ENCODE data around the gene MAP3K1.
"Not testable (repeated sequence)": the region's sequence is repeated elsewhere in the genome, so short reads cannot be mapped to it uniquely, and the experiment has no call there.

MAP3K1 gene

DNA sequence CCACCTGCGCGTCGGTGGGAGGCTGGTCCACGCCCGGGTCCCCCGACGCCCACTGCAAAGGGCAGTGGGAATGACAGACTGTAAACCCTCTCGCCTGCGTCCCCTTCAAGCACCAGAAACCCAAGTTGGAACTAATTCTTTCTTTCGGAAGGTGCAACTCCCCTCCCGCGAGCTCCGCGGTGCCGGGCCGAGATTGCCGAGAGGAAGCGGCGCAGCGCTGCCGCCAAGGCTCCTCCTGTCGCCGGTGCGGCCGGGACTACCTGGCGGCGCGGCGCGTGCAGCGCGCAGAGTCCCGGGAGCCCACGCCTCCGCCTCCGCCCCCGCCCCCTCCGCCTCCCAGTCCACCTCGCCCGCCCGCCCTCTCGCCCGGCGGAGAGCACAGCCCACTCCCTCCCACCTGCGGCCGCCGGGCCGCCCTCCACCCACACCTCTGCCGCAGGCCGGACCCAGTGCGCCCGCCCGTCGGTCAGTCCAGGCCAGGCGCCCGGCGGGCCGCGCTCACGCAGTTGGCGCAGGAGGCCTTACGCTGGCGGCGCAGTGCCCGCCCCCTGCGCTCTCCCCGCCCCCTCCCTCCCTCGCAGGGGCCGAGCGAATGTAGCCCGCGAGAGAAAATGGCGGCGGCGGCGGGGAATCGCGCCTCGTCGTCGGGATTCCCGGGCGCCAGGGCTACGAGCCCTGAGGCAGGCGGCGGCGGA is at the start of gene MAP3K1:
Gene MAP3K1, plus strand, starts transcription at position 587 of the 695 bp plus-strand sequence. Its CDS starts 25 bp downstream, at position 612.
- DNase-seq = peak; percentile 60 to 71

- DNase-seq = no peak
Observed at GRCh38 chr5:56766926-56767325, 48.4 kb upstream of the MAP3K1 start.

DNA sequence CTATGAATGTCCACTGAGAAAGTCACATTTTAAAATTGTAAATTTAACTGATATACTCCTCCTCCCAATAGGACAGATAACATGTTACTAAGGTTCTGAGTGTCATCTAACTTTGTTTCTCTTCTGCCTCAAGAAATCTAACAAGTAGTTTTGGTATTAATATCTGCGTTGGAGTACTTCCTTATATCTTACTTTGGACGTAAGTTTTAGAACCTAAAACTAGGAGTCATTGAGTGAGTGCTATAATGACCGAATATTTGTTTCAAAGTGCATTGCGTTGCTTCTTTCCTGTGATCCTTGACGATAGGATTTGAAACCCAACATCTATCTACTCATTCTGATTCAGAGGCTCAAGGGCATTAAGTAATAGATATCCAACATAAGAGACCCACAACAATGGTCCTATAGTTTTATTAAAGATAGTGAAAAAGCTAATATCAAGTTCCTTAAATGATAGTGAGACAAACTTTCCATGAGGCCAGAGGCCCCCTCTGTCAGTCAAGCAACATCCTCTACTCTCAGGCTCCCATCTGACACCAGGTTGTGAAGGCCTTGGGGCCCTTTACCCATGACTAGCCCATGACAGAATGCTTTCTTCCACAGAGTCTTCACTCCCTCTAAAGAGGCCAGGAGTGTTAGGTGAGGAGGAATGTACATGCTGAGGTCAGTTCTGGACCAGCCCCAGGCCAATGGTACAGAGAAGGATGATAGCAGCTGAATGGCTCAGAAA is 45.3 kb upstream of the MAP3K1 start:
- no peak for DNase-seq

DNA sequence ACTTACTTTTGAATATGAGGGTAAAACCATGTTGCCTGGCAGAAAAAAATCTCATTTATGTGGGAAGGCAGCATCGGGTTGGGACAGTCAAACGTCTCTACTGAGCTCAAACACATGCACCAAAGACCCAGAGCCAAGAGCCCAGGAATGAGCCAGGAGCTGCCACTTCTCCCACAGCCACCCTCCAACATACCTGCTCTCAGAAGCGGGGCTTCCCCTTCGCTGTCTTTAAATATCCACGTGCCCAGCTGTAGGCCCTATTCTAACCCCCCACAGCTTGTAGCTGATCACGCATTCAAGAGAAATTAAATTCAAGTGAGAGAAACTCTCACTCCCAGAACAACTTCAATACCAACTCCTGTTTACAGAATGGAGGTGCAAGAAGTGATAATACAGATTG is 42.6 kb upstream of the MAP3K1 start:
- no peak for DNase-seq

DNA sequence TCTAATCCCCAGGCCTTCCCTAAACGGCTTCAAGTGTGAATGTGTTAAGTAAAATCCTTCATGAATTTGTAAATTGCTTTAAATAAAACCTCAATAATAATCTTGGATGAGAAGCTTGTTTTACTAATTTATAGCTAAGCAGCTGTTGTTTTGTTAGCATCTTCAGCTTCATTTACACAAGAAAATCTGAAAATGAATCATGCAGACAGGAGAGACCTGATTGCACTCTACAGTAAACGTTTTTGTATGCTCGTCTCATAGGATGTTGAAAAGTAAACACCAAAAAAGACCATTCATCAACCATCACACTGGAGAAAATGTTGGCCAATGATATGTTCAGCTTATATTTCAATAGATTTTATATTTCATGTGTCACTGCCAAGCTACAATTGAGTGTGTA is 40.4 kb upstream of the MAP3K1 start:
- no peak for DNase-seq

- not testable (repeated sequence) for DNase-seq
Observed at GRCh38 chr5:56776212-56776846, 39.0 kb upstream of the MAP3K1 start.

GRCh38 chr5:56783261-56783660 is 32.1 kb upstream of the MAP3K1 start:
- DNase-seq = no peak

DNA sequence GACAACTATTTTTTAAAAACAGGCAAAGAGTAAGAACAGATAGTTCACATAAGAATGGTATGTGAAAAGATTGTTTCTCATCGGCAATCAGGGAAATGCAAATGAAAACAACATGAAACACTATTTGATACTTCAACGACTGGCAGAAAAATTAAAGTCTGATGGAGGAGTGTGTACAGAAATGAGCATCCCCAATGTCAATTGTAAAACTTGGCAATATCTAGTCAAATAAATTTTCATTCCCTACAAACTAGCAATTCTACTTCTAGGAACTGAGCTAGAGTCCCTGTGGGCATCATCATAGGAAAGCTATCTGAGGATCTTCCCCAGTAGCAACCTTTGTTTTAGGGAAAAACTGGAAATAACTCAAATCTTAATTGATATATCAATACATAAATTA is 29.0 kb upstream of the MAP3K1 start:
- DNase-seq = no peak

DNA sequence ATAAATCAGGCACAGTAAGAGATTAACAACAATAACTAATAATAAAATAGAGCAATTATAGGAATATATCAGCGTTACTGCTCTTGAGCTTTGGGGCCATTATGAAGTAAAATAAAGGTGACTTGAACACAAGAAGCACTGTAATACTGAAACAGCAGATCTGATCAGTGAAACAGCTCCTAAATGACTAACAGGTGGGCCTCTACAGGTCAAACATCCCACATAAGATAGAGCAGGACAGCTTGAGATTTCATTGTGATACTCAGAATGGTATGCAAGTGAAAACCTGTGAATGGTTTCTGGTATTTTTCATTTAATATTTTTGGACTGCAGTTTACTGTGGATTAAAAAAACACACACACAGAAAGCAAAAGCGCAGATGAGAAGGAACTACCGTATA is 24.0 kb upstream of the MAP3K1 start:
- no peak for DNase-seq

GRCh38 chr5:56798521-56798920 is 16.8 kb upstream of the MAP3K1 start:
- no peak for DNase-seq

DNA sequence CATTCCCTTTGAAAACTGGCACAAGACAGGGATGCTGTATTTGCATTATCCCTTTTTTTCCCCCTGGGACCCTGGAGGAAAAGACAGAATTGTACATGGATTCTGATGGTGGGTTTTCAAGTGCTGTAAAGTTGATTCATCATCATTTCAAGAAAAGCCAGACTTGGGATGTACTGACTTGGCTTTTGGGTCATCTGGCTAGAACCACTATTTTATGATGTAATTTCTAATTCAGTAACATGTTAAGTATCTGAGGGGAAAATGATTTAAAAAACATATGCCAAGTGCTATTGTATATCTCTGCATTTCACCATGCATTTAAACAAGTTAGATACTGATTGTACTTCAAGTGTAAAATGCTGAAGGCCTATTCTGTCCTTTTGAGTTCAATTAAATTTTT is 15.2 kb upstream of the MAP3K1 start:
- no peak for DNase-seq

GRCh38 chr5:56801256-56801655 is 14.1 kb upstream of the MAP3K1 start:
- no peak for DNase-seq

GRCh38 chr5:56802205-56802604 is 13.1 kb upstream of the MAP3K1 start:
- DNase-seq = no peak

- no peak for DNase-seq
Observed at GRCh38 chr5:56803025-56803424, 12.3 kb upstream of the MAP3K1 start.

DNA sequence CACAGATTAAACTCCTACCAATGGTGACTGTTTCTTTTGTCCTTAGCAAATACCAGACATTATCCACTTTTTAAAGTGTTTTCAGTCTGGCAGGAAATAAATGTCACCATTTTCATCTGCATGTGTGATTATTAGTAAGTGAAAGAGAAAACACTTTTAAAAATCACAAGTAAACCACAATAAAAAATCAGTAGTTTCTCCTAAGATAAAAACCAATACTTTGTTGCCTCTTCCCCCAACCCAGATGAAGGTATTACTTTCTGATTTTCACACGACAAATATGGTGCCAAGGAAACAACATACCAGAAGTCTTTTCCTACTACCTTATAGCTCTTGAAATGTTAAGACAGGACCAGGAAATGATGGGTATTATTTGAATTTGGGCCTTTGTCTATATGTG is 11.5 kb upstream of the MAP3K1 start:
- DNase-seq = no peak

- DNase-seq = no peak
Observed at GRCh38 chr5:56807679-56808078, 7.7 kb upstream of the MAP3K1 start.

DNA sequence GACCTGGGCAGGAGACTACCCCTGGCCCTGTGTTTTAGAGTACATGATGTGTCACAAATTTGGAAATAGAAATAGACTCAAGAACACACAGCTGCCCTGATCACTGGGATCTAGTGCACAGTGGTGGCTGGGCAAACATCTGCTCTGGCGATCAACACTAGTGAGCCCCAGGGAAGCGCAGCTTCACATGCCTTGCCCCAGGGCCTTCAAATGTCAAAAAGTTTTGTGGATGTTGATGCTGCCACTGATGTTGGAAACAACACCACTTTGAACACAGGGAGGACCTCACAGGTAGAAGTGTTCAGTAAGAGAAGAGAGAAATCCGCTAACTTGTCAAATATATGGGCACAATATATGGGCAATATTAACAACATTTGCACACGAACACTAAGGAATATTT is 7.1 kb upstream of the MAP3K1 start:
- DNase-seq = no peak

DNA sequence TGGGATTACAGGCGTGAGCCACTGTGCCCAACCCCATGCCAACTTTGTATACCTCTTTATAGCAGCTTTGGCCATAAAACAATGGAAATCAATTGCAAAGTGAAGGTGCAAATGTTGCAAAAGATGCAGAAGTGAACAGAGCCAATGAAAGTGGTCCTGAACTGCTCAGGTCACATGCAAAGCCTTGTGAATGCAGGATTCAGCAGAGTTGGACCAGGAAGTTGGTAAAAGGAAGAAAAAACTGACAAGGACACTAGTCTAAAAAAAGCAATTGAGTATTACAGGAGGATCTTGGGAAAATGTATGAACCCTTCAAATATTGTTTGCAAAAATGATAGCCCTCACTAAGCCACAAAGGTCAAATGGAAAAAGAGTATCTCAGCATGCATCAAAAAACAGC is 4.5 kb upstream of the MAP3K1 start:
- no peak for DNase-seq

GRCh38 chr5:56812110-56812509 is 3.2 kb upstream of the MAP3K1 start:
- no peak for DNase-seq

DNA sequence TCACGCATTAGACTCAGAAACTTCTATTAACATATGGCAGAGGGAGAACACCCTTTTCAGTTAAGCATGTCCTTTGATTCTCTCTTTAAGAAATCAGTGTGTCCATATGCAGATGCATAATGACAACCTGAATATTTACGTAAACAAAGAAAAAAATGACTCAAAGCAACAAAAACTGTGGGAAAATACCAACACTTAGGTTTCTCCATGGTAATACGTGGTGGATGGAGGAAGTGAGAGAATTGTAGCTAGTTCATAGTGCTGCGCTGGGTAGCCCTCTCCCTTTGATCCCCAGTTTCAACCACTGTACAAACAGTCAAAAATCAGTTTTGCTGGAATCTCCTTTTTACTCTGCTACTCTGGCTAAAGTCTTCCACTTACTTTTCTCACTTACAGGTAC is 2.0 kb upstream of the MAP3K1 start:
- DNase-seq = no peak

- DNase-seq = no peak
Observed at GRCh38 chr5:56814361-56814962, 887 bp upstream of the MAP3K1 start.

DNA sequence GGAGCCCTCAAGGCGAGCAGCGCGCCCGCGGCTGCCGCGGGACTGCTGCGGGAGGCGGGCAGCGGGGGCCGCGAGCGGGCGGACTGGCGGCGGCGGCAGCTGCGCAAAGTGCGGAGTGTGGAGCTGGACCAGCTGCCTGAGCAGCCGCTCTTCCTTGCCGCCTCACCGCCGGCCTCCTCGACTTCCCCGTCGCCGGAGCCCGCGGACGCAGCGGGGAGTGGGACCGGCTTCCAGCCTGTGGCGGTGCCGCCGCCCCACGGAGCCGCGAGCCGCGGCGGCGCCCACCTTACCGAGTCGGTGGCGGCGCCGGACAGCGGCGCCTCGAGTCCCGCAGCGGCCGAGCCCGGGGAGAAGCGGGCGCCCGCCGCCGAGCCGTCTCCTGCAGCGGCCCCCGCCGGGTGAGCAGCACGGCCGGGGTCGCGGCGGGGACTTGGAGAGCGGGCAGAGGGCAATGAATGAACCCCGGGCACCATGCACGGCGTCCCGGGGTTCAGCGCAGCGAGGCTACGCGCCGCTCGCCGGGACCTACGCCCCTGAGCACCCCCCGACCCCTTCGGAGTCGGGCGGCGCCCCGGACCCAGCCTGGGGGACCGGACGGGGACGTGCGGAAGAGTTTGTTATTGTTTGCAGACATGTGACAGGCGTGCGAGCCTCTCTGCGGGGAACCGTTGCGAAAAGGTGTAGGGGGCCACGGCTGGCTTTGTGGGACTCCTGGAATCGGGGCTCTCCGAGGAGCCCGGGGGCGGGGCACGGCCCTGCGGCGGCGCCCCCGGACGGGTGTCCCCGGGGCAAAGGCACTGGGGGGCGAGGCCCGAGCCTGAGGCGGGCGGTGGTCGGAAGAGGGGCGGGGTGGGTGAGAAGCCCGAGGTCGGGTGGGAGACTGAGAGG is 553 bp downstream of the MAP3K1 start:
- DNase-seq = peak in 1 of 2 experiments; percentile 53

All from SW 1271 (cell line).